KMS-11 (cell line): ENCODE results near the gene NAMPT.

Source experiments
- H2AFZ ChIP-seq: fragments of 200-600 bp; sonication (generic); 2 replicates; pipeline ENCODE4 v1.6.1; 2016; ENCODE audit warnings: antibody characterized with exemption, mixed run types, low read depth
- H3K27ac ChIP-seq: fragments of 200-600 bp; sonication (generic); 2 replicates; pipeline ENCODE4 v1.6.1; 2016; ENCODE audit warnings: mild to moderate bottlenecking, mixed run types
- H3K27me3 ChIP-seq: fragments of 200-600 bp; sonication (generic); 2 replicates; pipeline ENCODE4 v1.6.1; 2017; ENCODE audit warnings: mild to moderate bottlenecking, low read depth, mixed run types, moderate library complexity; ENCODE audit not compliant: insufficient read depth
- H3K36me3 ChIP-seq: fragments of 200-600 bp; sonication (generic); 2 replicates; pipeline ENCODE4 v1.6.1; 2017; ENCODE audit warnings: mild to moderate bottlenecking, mixed run types; ENCODE audit not compliant: insufficient read depth
- H3K4me1 ChIP-seq: fragments of 200-600 bp; sonication (generic); 2 replicates; pipeline ENCODE4 v1.6.1; 2016; ENCODE audit warnings: mild to moderate bottlenecking, low read depth, mixed run types; ENCODE audit not compliant: poor library complexity, severe bottlenecking
- H3K4me2 ChIP-seq: fragments of 200-600 bp; sonication (generic); 2 replicates; pipeline ENCODE4 v1.7.0; 2016; ENCODE audit warnings: mild to moderate bottlenecking, mixed run types
- H3K4me3 ChIP-seq: fragments of 200-600 bp; sonication (generic); IDR thresholded peaks from 2 replicates; pipeline ENCODE4 v1.6.1; 2017; ENCODE audit warnings: low read depth, low read length, mixed read lengths; ENCODE audit not compliant: insufficient read depth
- H3K79me2 ChIP-seq: fragments of 200-600 bp; sonication (generic); 2 replicates; pipeline ENCODE4 v1.6.1; 2016; ENCODE audit warnings: low read depth, mixed run types; ENCODE audit not compliant: insufficient read depth
- H3K9ac ChIP-seq: fragments of 200-600 bp; sonication (generic); 2 replicates; pipeline ENCODE4 v1.6.1; 2016; ENCODE audit warnings: mild to moderate bottlenecking, mixed run types
- H4K20me1 ChIP-seq: fragments of 200-600 bp; sonication (generic); 2 replicates; pipeline ENCODE4 v1.6.1; 2016; ENCODE audit warnings: mild to moderate bottlenecking, mixed run types; ENCODE audit not compliant: insufficient read depth
- CTCF ChIP-seq: fragments of 200-600 bp; sonication (generic); conservative IDR thresholded peaks from 2 replicates; pipeline ENCODE4 v1.6.1; 2017; ENCODE audit warnings: low read depth, mild to moderate bottlenecking, antibody characterized with exemption, low read length, moderate library complexity, mixed read lengths

Gene NAMPT

GRCh38 chr7:106199024-106199423 is 85.8 kb downstream of the NAMPT start:
- Histone ChIP-seq H2AFZ (no peak overlapping the region), H3K27ac (no peak overlapping the region), H3K4me1 (no peaks in the 10 kb centered on the region), H3K27me3 (no peaks in the 10 kb centered on the region), H3K4me2 (no peak overlapping the region), H3K9ac (no peak overlapping the region), H3K4me3 (no peak overlapping the region), H3K79me2 (no peaks in the 10 kb centered on the region), H3K36me3 (no peaks in the 10 kb centered on the region), H4K20me1 (no peaks in the 10 kb centered on the region)
- no peak for TF ChIP-seq CTCF
